Liver (tissue), 9 donors: ENCODE results near the gene TMEM132E. TPM values are rescaled to one million over a fixed set of nuclear protein-coding genes. Genes with fewer than 3 reads are reported as not detected.

ENCODE experiments used
- DNase-seq: peaks from one replicate; pipeline ENCODE4 v3.0.0-alpha.2; 2017; ENCODE audit warnings: low spot score
- H3K27ac ChIP-seq, 2 donors: one replicate each; pipeline ENCODE4 v1.7.0; 2013; ENCODE audit warnings: inconsistent platforms in 2 of 2, low read length in 2 of 2, control low read depth in 1 of 2, low read depth in 1 of 2, mild to moderate bottlenecking in 1 of 2
- H3K27me3 ChIP-seq, 4 donors: one replicate each; pipeline versions ENCODE4 v1.6.1 to v1.7.0; 2013; ENCODE audit warnings: low read length in 3 of 4, inconsistent platforms in 1 of 4, mild to moderate bottlenecking in 1 of 4, moderate library complexity in 1 of 4; ENCODE audit not compliant: control insufficient read depth in 4 of 4, insufficient read depth in 4 of 4
- H3K36me3 ChIP-seq, 4 donors: one replicate each; pipeline versions ENCODE4 v1.6.1 to v1.7.0; 2013; ENCODE audit warnings: low read length in 3 of 4, mild to moderate bottlenecking in 3 of 4, low read depth in 1 of 4, moderate library complexity in 1 of 4; ENCODE audit not compliant: control insufficient read depth in 4 of 4, insufficient read depth in 3 of 4
- H3K4me1 ChIP-seq, 4 donors: one replicate each; pipeline versions ENCODE4 v1.6.1 to v1.7.0; 2013; ENCODE audit warnings: low read length in 3 of 4, mild to moderate bottlenecking in 3 of 4, moderate library complexity in 1 of 4; ENCODE audit not compliant: control insufficient read depth in 4 of 4, insufficient read depth in 4 of 4
- H3K4me3 ChIP-seq, 3 donors: one replicate each; pipeline versions ENCODE4 v1.6.1 to v1.7.0; 2013; ENCODE audit warnings: low read length in 3 of 3, control low read depth in 1 of 3, low read depth in 1 of 3, mild to moderate bottlenecking in 1 of 3
- H3K9ac ChIP-seq, 2 donors: one replicate each; pipeline ENCODE4 v1.7.0; 2013; ENCODE audit warnings: low read length in 2 of 2, mild to moderate bottlenecking in 2 of 2, moderate library complexity in 2 of 2, control low read depth in 1 of 2, low read depth in 1 of 2
- H3K9me3 ChIP-seq, 4 donors: one replicate each; pipeline versions ENCODE4 v1.6.1 to v1.7.0; 2013; ENCODE audit warnings: low read length in 3 of 4; ENCODE audit not compliant: control insufficient read depth in 4 of 4
- ATF3 ChIP-seq: IDR thresholded peaks from 2 replicates; pipeline ENCODE4 v1.6.1; 2016; ENCODE audit warnings: antibody characterized with exemption
- CTCF ChIP-seq: fragments of 150-350 bp; IDR thresholded peaks from 2 replicates; pipeline ENCODE4 v1.5.1; 2017; ENCODE audit warnings: improper control_type of control experiment, low read depth, low read length; ENCODE audit not compliant: missing input control
- EGR1 ChIP-seq, 2 donors: IDR thresholded peaks; 2 replicates each; pipeline ENCODE4 v1.6.1; 2016 to 2018; ENCODE audit warnings: antibody characterized with exemption in 2 of 2, low read depth in 2 of 2
- FOXA2 ChIP-seq: IDR thresholded peaks from 2 replicates; pipeline ENCODE4 v1.6.1; 2016; ENCODE audit warnings: antibody characterized with exemption
- GABPA ChIP-seq, 2 donors: IDR thresholded peaks in 1 of 2; conservative IDR thresholded peaks in 1 of 2; 2 replicates each; pipeline ENCODE4 v1.6.1; 2016; ENCODE audit warnings: antibody characterized with exemption in 2 of 2, mild to moderate bottlenecking in 1 of 2, moderate library complexity in 1 of 2
- HNF4A ChIP-seq, 2 donors: conservative IDR thresholded peaks; 2 replicates each; pipeline ENCODE4 v1.6.1; 2016; ENCODE audit warnings: antibody characterized with exemption in 2 of 2, mild to moderate bottlenecking in 2 of 2
- HNF4G ChIP-seq: IDR thresholded peaks from 2 replicates; pipeline ENCODE4 v1.6.1; 2016; ENCODE audit warnings: antibody characterized with exemption
- JUND ChIP-seq, 2 donors: IDR thresholded peaks; 2 replicates each; pipeline ENCODE4 v1.6.1; 2016; ENCODE audit warnings: antibody characterized with exemption in 2 of 2
- MAX ChIP-seq: IDR thresholded peaks from 2 replicates; pipeline ENCODE4 v1.6.1; 2016; ENCODE audit warnings: antibody characterized with exemption
- RAD21 ChIP-seq, 2 donors: IDR thresholded peaks; 2 replicates each; pipeline ENCODE4 v1.6.1; 2016; ENCODE audit warnings: antibody characterized with exemption in 2 of 2, mild to moderate bottlenecking in 2 of 2
- REST ChIP-seq: IDR thresholded peaks from 2 replicates; pipeline ENCODE4 v1.6.1; 2016; ENCODE audit warnings: antibody characterized with exemption, mild to moderate bottlenecking
- RXRA ChIP-seq, 2 donors: IDR thresholded peaks; 2 replicates each; pipeline ENCODE4 v1.6.1; 2017 to 2018; ENCODE audit warnings: antibody characterized with exemption in 2 of 2, mild to moderate bottlenecking in 1 of 2
- SP1 ChIP-seq: IDR thresholded peaks from 2 replicates; pipeline ENCODE4 v1.6.1; 2018; ENCODE audit warnings: antibody characterized with exemption, mild to moderate bottlenecking
- TAF1 ChIP-seq: conservative IDR thresholded peaks from 2 replicates; pipeline ENCODE4 v1.6.1; 2016; ENCODE audit warnings: antibody characterized with exemption, mild to moderate bottlenecking
- YY1 ChIP-seq: IDR thresholded peaks from 2 replicates; pipeline ENCODE4 v1.6.1; 2016; ENCODE audit warnings: antibody characterized with exemption, mild to moderate bottlenecking
- ZBTB33 ChIP-seq: IDR thresholded peaks from 2 replicates; pipeline ENCODE4 v1.6.1; 2016; ENCODE audit warnings: antibody characterized with exemption
- WGBS: extraction: QIAGEN DNeasy Blood & Tissue Kit; methylation state at CpG from one replicate; pipeline ENCODE4 v1.1.7; 2013; 5-methylcytosine and 5-hydroxymethylcytosine counted together
- polyA plus RNA-seq, 2 donors: library from polyadenylated mRNA; stranded (reverse) in 1 of 2; unstranded in 1 of 2; fragments of 200-250 nt in 1 of 2; fragments of >200 nt in 1 of 2; fragmentation: Nextera tagmentation in 1 of 2; extraction: Ambion mirVana in 1 of 2; gene quantifications; one replicate each; pipeline versions ENCODE4 v1.2.1 to v1.2.3, GENCODE V29; 2013 to 2015
- total RNA-seq, 2 donors: library from RNA; depleted of rRNA; stranded (reverse); fragments of >200 nt; gene quantifications; one replicate each; pipeline ENCODE4 v1.2.3, GENCODE V29; 2014
- donor health status: healthy.
- donor health status: healthy.
- donor health status: healthy.
- donor health status: healthy.
- donor health status: healthy.

The TMEM132E gene
- total and polyA plus RNA-seq, 4 donors, result 0.25 to 1.2 (median 0.46) TPM; not detected in 1

- no peak for TF ChIP-seq SP1
- no peak for TF ChIP-seq MAX
- no peak for TF ChIP-seq REST
- no peak for TF ChIP-seq RXRA (IDR thresholded peaks at IDR 0.05)
- TF ChIP-seq JUND (IDR thresholded peaks at IDR 0.05), result no peak
- no peak for TF ChIP-seq RAD21 (IDR thresholded peaks at IDR 0.05)
- TF ChIP-seq GABPA (IDR thresholded peaks at IDR 0.05 in 1 of 2, conservative IDR thresholded peaks at IDR 0.05 in 1 of 2), result no peak
- TF ChIP-seq CTCF, result no peak
- no peak for TF ChIP-seq ZBTB33
- no peak for TF ChIP-seq FOXA2
- TF ChIP-seq TAF1, result no peak
- no peak for TF ChIP-seq YY1
- TF ChIP-seq EGR1 (IDR thresholded peaks at IDR 0.05; ENCODE audit: low read depth in 2 of 2), result no peak
- TF ChIP-seq HNF4G, result no peak
- Histone ChIP-seq H3K27me3 (peaks cover 0 to 6% (median 3%) of the 10 kb centered on the region in 4 donors), H3K4me1 (no peaks in the 10 kb centered on the region), H3K36me3 (no peaks in the 10 kb centered on the region), H3K4me3 (no peak overlapping the region), H3K27ac (no peak overlapping the region), H3K9ac (no peak overlapping the region), H3K9me3 (no peaks in the 10 kb centered on the region)
- 50% methylated on average over 11 of the region's 11 CpGs for WGBS
- no peak for DNase-seq
Observed at GRCh38 chr17:34567691-34568465, 11.5 kb upstream of the TMEM132E start.

GRCh38 chr17:34568953-34569352, 10.4 kb upstream of the TMEM132E start:
- WGBS, result 75% methylated on average over 6 of the region's 6 CpGs
- Histone ChIP-seq H3K27ac (no peak overlapping the region), H3K4me1 (no peaks in the 10 kb centered on the region), H3K36me3 (no peaks in the 10 kb centered on the region), H3K9ac (no peak overlapping the region), H3K9me3 (no peaks in the 10 kb centered on the region), H3K27me3 (peaks cover 0 to 6% (median 3%) of the 10 kb centered on the region in 4 donors), H3K4me3 (no peak overlapping the region)
- DNase-seq, result no peak
- TF ChIP-seq HNF4G, result no peak
- no peak for TF ChIP-seq ZBTB33
- no peak for TF ChIP-seq HNF4A (conservative IDR thresholded peaks at IDR 0.05)
- TF ChIP-seq ATF3, result no peak
- TF ChIP-seq JUND (IDR thresholded peaks at IDR 0.05), result no peak
- TF ChIP-seq REST, result no peak
- no peak for TF ChIP-seq MAX
- TF ChIP-seq SP1, result no peak
- TF ChIP-seq YY1, result no peak
- no peak for TF ChIP-seq RXRA (IDR thresholded peaks at IDR 0.05)
- TF ChIP-seq TAF1, result no peak
- TF ChIP-seq RAD21 (IDR thresholded peaks at IDR 0.05), result no peak
- TF ChIP-seq FOXA2, result no peak
